OCI-LY7 (cell line): Measurements from ENCODE around the gene GPD1L.

Source experiments
- CTCF ChIP-seq: fragments of 200-600 bp; sonication (generic); conservative IDR thresholded peaks from 2 replicates; pipeline ENCODE4 v1.5.1; 2014; ENCODE audit warnings: mild to moderate bottlenecking, antibody characterized with exemption, low read length, moderate library complexity, mixed read lengths
- EZH2phosphoT487 ChIP-seq: fragments of 200-600 bp; sonication (generic); IDR thresholded peaks from 2 replicates; pipeline ENCODE4 v1.6.1; 2018; ENCODE audit warnings: low read depth, borderline replicate concordance, mild to moderate bottlenecking, mixed run types, antibody characterized with exemption, low read length, moderate library complexity, mixed read lengths

GRCh38 chr3:32106132-32106928 is at the start of gene GPD1L:
- 0 out of 2 replicates have a peak, but pooled peaks have one; percentile 10 for TF ChIP-seq CTCF
- TF ChIP-seq EZH2phosphoT487 = no peak
